GM18858 (cell line): ENCODE measurements around the gene ETFA.
A peak's percentile ranks its signal among the peaks of the same experiment; 100 is the strongest.

ENCODE experiments used
- ATAC-seq: cut with Tn5 transposase; IDR thresholded peaks from one replicate; pipeline ENCODE4 v1.9.1; 2021; ENCODE audit not compliant: unreplicated experiment

The ETFA gene

GRCh38 chr15:76311100-76311953 is at the start of gene ETFA:
TSS of gene ETFA (minus strand) at chr15:76311469. CDS start at chr15:76311388, 81 bp downstream.
- ATAC-seq = peak; percentile 87

GRCh38 chr15:76360416-76360815 is 49.1 kb upstream of the ETFA start:
- no peak for ATAC-seq

GRCh38 chr15:76359152-76359551 is 47.9 kb upstream of the ETFA start:
- ATAC-seq = no peak

- no peak for ATAC-seq
These were observed 47.2 kb upstream of the ETFA start for GRCh38 chr15:76358453-76358852.

- ATAC-seq = no peak
These were observed 43.7 kb upstream of the ETFA start for GRCh38 chr15:76354823-76355440.

- no peak for ATAC-seq
These were observed 42.6 kb upstream of the ETFA start for GRCh38 chr15:76353903-76354302.

GRCh38 chr15:76353023-76353577 is 41.8 kb upstream of the ETFA start:
- no peak for ATAC-seq

GRCh38 chr15:76349301-76350070 is 38.2 kb upstream of the ETFA start:
- no peak for ATAC-seq

- ATAC-seq = no peak
These were observed 36.3 kb upstream of the ETFA start for GRCh38 chr15:76347482-76348055.

GRCh38 chr15:76346669-76347481 is 35.6 kb upstream of the ETFA start:
- no peak for ATAC-seq

- no peak for ATAC-seq
These were observed 34.8 kb upstream of the ETFA start for GRCh38 chr15:76345880-76346668.

- no peak for ATAC-seq
These were observed 34.3 kb upstream of the ETFA start for GRCh38 chr15:76345583-76345879.

GRCh38 chr15:76344893-76345582 is 33.8 kb upstream of the ETFA start:
- ATAC-seq = no peak

- ATAC-seq = no peak
These were observed 32.2 kb upstream of the ETFA start for GRCh38 chr15:76343313-76343996.

- no peak for ATAC-seq
These were observed 31.3 kb upstream of the ETFA start for GRCh38 chr15:76342382-76343201.

- ATAC-seq = no peak
These were observed 30.8 kb upstream of the ETFA start for GRCh38 chr15:76342058-76342381.

- ATAC-seq = no peak
These were observed 30.2 kb upstream of the ETFA start for GRCh38 chr15:76341366-76342057.
